Endodermal cell (in vitro differentiated cells): Measurements from ENCODE around the gene AP2A1. TPM values are rescaled to one million over a fixed set of nuclear protein-coding genes. Genes with fewer than 3 reads are reported as not detected.

ENCODE experiments used
- DNase-seq: peaks from one replicate; pipeline ENCODE4 v3.0.0-alpha.2; 2017
- H3K27ac ChIP-seq: 2 replicates; pipeline ENCODE4 v1.5.1; 2013; ENCODE audit warnings: mild to moderate bottlenecking, low read depth, low read length, moderate library complexity
- H3K27me3 ChIP-seq: 2 replicates; pipeline ENCODE4 v1.6.1; 2013; ENCODE audit warnings: mild to moderate bottlenecking, low read length, moderate library complexity; ENCODE audit not compliant: insufficient read depth, control insufficient read depth, poor library complexity, severe bottlenecking
- H3K36me3 ChIP-seq: 2 replicates; pipeline ENCODE4 v1.7.0; 2013; ENCODE audit warnings: mild to moderate bottlenecking, low read length, moderate library complexity; ENCODE audit not compliant: control insufficient read depth, insufficient read depth
- H3K4me1 ChIP-seq: one replicate; pipeline ENCODE4 v1.7.0; 2013; ENCODE audit warnings: low read length; ENCODE audit not compliant: control insufficient read depth, insufficient read depth
- H3K4me3 ChIP-seq: 2 replicates; pipeline ENCODE4 v1.5.1; 2013; ENCODE audit warnings: mild to moderate bottlenecking, low read length, moderate library complexity
- H3K9ac ChIP-seq: 2 replicates; pipeline ENCODE4 v1.6.1; 2013; ENCODE audit warnings: mild to moderate bottlenecking, low read length, moderate library complexity; ENCODE audit not compliant: poor library complexity, severe bottlenecking; ENCODE audit errors: extremely low read depth
- H3K9me3 ChIP-seq: 2 replicates; pipeline ENCODE4 v1.6.1; 2013; ENCODE audit warnings: mild to moderate bottlenecking, low read length, moderate library complexity; ENCODE audit not compliant: control insufficient read depth
- H3K27ac Mint-ChIP-seq: 2 replicates; pipeline ENCODE4 v1.8.0; 2020; ENCODE audit warnings: mixed read lengths
- H3K27me3 Mint-ChIP-seq: 2 replicates; pipeline ENCODE4 v1.8.0; 2021; ENCODE audit warnings: mild to moderate bottlenecking, mixed read lengths; ENCODE audit not compliant: insufficient read depth
- H3K36me3 Mint-ChIP-seq: 2 replicates; pipeline ENCODE4 v1.8.0; 2020; ENCODE audit warnings: low read depth, mixed read lengths
- H3K4me1 Mint-ChIP-seq: 2 replicates; pipeline ENCODE4 v1.8.0; 2020; ENCODE audit warnings: mixed read lengths
- H3K4me3 Mint-ChIP-seq: 2 replicates; pipeline ENCODE4 v1.8.0; 2020; ENCODE audit warnings: mild to moderate bottlenecking, moderate library complexity, mixed read lengths
- H3K9me3 Mint-ChIP-seq: 2 replicates; pipeline ENCODE4 v1.8.0; 2020; ENCODE audit warnings: mild to moderate bottlenecking, mixed read lengths
- WGBS, 2 experiments: methylation state at CpG; one replicate each; pipeline versions ENCODE4 v1.1.5 to v1.1.7; 2013; ENCODE audit warnings: missing lambda C conversion rate in 2 of 2, mixed read lengths in 1 of 2; ENCODE audit not compliant: insufficient coverage in 1 of 2, insufficient read length in 1 of 2; 5-methylcytosine and 5-hydroxymethylcytosine counted together
- total RNA-seq, 2 donors: library from RNA; stranded (reverse); fragmentation: NEBNext Ultra II Directional in 1 of 2; extraction: Animal tissue kit (Norgen Biotek cat#: 25700) in 1 of 2; gene quantifications; 2 replicates in 1 of 2; 3 replicates in 1 of 2; pipeline ENCODE4 v1.2.1, GENCODE V29; 2021
- TF ChIP-seq, protein P1 (sequence below): fragments of 200-600 bp; sonication (generic); conservative IDR thresholded peaks from 2 replicates; pipeline ENCODE4 v1.5.0; 2021; ENCODE audit warnings: antibody characterized with exemption, mild to moderate bottlenecking

The AP2A1 gene
- total RNA-seq, 2 donors from 2014 or later, result 100 to 110 TPM

- peaks cover 49% of the 10 kb centered on the region for H3K36me3 Mint-ChIP-seq
- no peaks in the 10 kb centered on the region for H3K27me3 Mint-ChIP-seq
- no peak overlapping the region for H3K4me3 ChIP-seq
- no peaks in the 10 kb centered on the region for H3K4me1 ChIP-seq
- WGBS, 2 experiments, result 91 to 96% methylated on average over 8 to 11 of the region's 11 CpGs
- no peaks in the 10 kb centered on the region for H3K9me3 Mint-ChIP-seq
- H3K27ac ChIP-seq, result no peak overlapping the region
- H3K27me3 ChIP-seq, result no peaks in the 10 kb centered on the region
- no peak overlapping the region for H3K9ac ChIP-seq
- H3K27ac Mint-ChIP-seq, result peak overlapping the region; percentile 41
- H3K36me3 ChIP-seq, result peaks cover 20% of the 10 kb centered on the region
- H3K9me3 ChIP-seq, result no peaks in the 10 kb centered on the region
- H3K4me1 Mint-ChIP-seq, result no peaks in the 10 kb centered on the region
- TF ChIP-seq, protein P1, sequence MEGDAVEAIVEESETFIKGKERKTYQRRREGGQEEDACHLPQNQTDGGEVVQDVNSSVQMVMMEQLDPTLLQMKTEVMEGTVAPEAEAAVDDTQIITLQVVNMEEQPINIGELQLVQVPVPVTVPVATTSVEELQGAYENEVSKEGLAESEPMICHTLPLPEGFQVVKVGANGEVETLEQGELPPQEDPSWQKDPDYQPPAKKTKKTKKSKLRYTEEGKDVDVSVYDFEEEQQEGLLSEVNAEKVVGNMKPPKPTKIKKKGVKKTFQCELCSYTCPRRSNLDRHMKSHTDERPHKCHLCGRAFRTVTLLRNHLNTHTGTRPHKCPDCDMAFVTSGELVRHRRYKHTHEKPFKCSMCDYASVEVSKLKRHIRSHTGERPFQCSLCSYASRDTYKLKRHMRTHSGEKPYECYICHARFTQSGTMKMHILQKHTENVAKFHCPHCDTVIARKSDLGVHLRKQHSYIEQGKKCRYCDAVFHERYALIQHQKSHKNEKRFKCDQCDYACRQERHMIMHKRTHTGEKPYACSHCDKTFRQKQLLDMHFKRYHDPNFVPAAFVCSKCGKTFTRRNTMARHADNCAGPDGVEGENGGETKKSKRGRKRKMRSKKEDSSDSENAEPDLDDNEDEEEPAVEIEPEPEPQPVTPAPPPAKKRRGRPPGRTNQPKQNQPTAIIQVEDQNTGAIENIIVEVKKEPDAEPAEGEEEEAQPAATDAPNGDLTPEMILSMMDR, result no peak
- no peak overlapping the region for H3K4me3 Mint-ChIP-seq
- DNase-seq, result no peak
Measured at GRCh38 chr19:49840321-49840720, 73.5 kb downstream of the AP2A1 start.

GRCh38 chr19:49840736-49841249 is 74.0 kb downstream of the AP2A1 start:
- H3K4me3 Mint-ChIP-seq, result no peak overlapping the region
- no peaks in the 10 kb centered on the region for H3K27me3 Mint-ChIP-seq
- DNase-seq, result no peak
- H3K27ac ChIP-seq, result no peak overlapping the region
- H3K9me3 ChIP-seq, result no peaks in the 10 kb centered on the region
- TF ChIP-seq, protein P1, result no peak
- 94 to 95% methylated on average over 16 of the region's 17 CpGs for WGBS, 2 experiments
- H3K4me1 ChIP-seq, result no peaks in the 10 kb centered on the region
- H3K9me3 Mint-ChIP-seq, result no peaks in the 10 kb centered on the region
- no peak overlapping the region for H3K4me3 ChIP-seq
- peaks cover 19% of the 10 kb centered on the region for H3K36me3 ChIP-seq
- no peak overlapping the region for H3K9ac ChIP-seq
- peaks cover 49% of the 10 kb centered on the region for H3K36me3 Mint-ChIP-seq
- H3K27me3 ChIP-seq, result no peaks in the 10 kb centered on the region
- H3K4me1 Mint-ChIP-seq, result no peaks in the 10 kb centered on the region
- peak overlapping the region; percentile 41 for H3K27ac Mint-ChIP-seq

- Mint-ChIP-seq H3K36me3 (peaks cover 33% of the 10 kb centered on the region), H3K4me1 (no peaks in the 10 kb centered on the region), H3K9me3 (peaks cover under 1% of the 10 kb centered on the region), H3K27me3 (no peaks in the 10 kb centered on the region), H3K4me3 (no peak overlapping the region), H3K27ac (no peak overlapping the region)
- no peak overlapping the region for H3K9ac ChIP-seq
- H3K4me3 ChIP-seq, result no peak overlapping the region
- no peak overlapping the region for H3K27ac ChIP-seq
- H3K4me1 ChIP-seq, result no peaks in the 10 kb centered on the region
- H3K27me3 ChIP-seq, result no peaks in the 10 kb centered on the region
- H3K36me3 ChIP-seq, result peaks cover 19% of the 10 kb centered on the region
- 87 to 100% methylated on average over 1 to 3 of the region's 3 CpGs for WGBS, 2 experiments
- no peak for DNase-seq
- TF ChIP-seq, protein P1, result no peak
- no peaks in the 10 kb centered on the region for H3K9me3 ChIP-seq
Measured at GRCh38 chr19:49843265-49843664, 76.5 kb downstream of the AP2A1 start.
